ENCODE measurements around the gene PSPH. TPM values are rescaled to one million over a fixed set of nuclear protein-coding genes. Genes with fewer than 3 reads are reported as not detected.
"Not testable (repeated sequence)": the region's sequence is repeated elsewhere in the genome, so short reads cannot be mapped to it uniquely, and the experiment has no call there.

PSPH gene
- total RNA-seq: 9.0 and 11.7 TPM in 2 replicates

DNA sequence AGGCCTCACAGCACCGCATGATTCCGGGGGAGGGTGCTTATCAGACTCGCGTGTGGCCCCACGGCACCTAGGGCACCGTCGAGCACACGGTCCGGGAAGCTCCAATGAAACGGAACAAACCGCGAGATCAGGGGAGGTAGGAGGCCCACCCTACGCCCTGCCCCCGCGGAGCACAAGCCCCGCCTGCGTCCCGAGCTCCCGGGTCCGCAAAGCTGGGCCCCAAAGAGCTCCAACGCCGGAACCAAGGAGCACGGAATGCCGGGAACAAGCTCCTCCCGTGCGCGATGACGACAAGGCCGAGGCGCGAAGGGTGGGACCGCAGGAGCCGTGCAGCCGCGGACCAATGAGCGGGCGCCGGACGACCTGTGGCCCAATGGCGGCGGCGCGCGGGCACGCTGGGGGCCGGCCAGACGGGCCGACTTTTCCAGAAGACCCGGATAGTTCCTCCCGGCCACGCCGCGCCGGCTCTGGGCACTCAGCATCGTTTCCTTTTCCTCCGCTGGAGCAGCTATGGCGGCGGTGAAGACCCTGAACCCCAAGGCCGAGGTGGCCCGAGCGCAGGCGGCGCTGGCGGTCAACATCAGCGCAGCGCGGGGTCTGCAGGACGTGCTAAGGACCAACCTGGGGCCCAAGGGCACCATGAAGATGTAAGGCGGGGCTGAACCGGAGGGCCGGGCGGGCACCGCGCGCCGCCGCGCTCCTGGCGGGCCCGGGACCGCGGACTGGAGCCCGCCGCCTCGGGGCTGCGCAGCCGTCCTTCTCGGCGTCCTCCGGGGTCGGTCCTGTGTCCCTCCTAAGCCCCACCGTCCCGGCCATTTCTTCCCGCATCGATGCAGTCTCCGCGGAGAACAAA, at the start of gene PSPH, which contains the start of gene CCT6A:
TSS of gene PSPH (minus strand) at position 106 of the 853 bp plus-strand sequence. CDS start 30,232 bp downstream, outside the sequence.
TSS of gene CCT6A (plus strand) at position 427 of the 853 bp plus-strand sequence. CDS start at position 511, 84 bp downstream.
- intact Hi-C loops (cut with micrococcal nuclease): loop anchor here (1.0 to 5.0 kb wide), 11 partner anchors 13 to 1292 kb away; partner anchors contain the start of genes CHCHD2, MRPS17, NIPSNAP2 and SEC61G

DNA sequence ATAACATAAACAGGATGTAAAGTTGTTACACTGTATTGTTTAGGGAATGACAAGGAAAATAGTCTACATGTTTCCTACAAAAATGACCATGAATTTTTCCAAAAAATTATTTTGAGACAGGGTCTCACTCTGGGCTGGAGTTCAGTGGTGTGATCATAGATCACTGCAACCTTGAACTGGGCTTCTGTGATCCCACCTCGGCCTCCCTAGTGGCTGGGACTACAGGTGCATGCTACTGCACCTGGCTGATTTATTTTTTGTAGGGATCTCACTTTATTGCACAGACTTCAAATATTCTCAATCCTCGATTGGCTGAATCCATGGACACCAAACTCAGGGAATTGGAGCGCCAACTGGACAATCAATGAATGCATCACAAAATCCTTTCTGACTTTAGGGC, 48.4 kb upstream of the PSPH start:
- intact Hi-C loops (cut with micrococcal nuclease): no loop called here

DNA sequence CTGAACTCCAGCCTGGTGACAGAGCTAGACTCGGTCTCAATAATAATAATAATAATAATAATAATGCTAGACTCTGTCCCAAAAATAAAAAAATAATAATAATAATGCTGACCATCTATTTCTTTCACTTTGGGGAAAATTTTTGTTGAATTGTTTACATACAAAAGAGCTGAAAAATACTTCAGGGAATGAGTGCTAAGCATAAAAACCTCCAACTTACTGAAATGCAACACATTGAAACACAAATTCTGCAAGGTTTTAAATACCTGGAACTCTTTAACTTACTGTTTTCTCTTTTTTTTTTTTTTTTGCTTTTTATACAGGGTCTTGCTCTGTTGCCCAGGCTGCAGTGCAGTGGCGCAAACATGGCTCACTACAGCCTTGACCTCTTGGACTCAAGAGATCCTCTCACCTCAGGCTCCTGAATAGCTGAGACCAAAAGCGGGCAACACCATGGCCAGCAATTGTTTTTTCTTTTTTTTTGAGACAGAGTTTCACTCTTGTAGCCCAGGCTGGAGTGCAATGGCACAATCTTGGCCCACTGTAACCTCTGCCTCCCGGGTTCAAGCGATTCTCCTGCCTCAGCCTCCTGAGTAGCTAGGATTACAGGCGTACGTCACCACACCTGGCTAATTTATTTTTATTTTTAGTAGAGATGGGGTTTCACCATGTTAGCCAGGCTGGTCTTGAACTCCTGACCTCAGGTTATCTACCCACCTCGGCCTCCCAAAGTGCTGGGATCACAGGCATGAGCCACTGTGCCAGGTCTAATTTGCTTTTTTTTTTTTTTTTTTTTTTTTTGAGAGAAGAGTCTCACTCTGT, 47.2 kb upstream of the PSPH start:
- intact Hi-C loops (cut with micrococcal nuclease): not testable (repeated sequence)

DNA sequence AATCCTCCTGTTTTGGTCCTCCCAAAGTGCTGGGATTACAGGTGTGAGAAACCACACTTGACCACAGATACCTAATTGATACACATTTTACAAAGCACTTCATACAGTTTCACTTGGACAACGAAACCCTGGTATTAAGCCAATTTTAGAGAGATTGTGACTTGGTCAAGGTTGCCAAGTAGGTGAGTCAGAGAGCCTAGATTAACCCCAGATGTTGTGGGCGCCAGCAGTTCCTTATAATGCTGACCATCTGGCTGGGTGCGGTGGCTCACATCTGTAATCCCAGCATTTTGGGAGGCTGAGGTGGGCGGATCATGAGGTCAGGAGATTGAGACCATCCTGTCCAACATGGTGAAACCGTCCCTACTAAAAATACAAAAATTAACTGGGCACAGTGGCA, 46.5 kb upstream of the PSPH start:
- intact Hi-C loops (cut with micrococcal nuclease): no loop called here

DNA sequence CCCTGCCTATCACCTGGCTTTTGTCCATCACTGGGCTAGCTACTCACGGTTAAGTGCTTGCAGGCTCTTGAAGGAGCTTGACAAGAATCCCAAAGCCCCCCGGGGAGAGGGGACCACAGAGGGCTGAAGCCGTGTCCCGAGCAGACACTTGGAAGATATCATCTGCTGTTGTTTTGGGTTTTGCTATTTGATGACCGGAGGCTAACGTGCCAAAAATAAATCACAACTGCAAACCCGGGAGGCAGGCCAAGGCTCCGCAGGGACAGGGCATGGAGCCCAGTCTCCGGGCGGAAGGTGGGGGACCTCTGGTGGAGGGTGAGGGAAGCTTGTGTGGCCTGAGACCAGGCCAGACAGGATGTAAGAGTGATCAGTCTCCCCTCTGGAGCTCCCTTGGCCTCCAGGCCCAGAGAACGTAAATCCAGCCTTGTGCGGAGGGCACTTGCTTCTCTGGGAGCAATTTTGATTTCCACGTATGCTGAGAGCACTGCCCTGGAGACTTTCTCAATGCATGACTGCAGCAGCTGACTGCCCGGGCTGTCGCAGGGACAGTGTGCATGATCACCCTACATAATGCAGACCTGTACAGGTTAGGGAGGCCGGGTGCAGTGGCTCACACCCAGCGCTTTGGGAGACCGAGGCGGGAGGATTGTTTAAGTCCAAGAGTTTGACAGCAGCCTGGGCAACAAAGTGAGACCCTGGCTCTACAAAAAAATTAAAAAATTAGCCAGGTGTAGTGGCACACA, 41.7 kb upstream of the PSPH start, which contains the start of gene PHKG1:
TSS of gene PHKG1 (minus strand) at position 164 of the 743 bp plus-strand sequence. CDS start 4,011 bp downstream, outside the sequence.
- intact Hi-C loops (cut with micrococcal nuclease): no loop called here

DNA sequence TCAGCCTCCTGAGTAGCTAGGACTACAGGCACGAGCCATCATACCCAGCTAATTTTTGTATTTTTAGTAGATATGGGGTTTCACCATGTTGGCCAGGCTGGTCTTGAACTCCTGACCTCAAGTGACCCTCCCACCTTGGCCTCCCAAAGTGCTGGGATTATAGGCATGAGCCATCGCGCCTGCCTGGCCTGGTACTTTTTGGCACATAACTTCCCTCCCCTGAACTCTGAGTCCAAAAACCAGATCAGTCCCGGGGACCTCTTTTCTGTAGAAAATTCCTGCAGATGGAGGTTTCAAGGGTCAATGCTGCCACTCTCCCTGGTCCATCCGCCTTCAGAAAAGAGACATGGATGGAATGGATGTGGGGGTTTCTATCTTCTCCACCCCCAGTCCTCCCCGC, 41.1 kb upstream of the PSPH start:
- intact Hi-C loops (cut with micrococcal nuclease): not testable (repeated sequence)

DNA sequence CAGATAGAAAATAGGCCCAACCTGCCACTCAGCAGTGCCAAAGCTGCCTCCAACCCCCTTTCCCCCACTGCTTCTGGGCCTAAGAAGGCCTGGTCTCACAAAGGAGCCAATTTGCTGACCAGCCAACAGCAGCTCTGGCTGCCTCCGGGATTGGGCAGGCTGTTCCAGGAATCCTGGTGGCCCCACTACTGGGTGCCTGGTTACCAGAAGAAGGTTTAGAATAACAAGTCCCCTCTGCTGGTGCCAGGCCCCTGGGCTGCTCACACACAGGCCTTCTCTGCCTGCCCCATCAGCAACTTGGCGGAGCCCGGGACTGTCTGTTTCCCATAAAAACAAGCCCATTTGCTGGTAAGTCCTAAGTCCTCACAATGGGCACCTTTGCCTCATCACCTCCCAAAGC, 40.3 kb upstream of the PSPH start:
- intact Hi-C loops (cut with micrococcal nuclease): no loop called here

DNA sequence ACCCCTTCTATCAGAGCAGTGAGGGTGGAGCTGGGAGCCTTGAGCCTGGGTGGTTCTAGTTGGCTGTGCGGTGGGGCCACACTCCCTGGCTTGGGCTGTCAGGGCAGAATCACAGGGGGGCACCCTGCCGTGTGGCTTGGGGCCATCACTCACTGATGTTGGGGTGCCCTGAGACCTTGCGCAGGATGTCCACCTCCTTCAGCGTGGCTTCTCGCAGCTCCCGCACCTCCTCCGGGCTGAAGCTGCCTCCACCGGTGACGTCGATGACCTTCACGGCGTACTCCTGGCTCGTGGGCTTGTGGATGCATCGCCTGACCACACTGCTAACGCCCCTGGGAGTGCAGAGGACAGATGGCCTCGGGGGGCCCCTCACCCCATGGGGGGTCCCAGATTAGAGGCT, 36.2 kb upstream of the PSPH start:
- intact Hi-C loops (cut with micrococcal nuclease): no loop called here

DNA sequence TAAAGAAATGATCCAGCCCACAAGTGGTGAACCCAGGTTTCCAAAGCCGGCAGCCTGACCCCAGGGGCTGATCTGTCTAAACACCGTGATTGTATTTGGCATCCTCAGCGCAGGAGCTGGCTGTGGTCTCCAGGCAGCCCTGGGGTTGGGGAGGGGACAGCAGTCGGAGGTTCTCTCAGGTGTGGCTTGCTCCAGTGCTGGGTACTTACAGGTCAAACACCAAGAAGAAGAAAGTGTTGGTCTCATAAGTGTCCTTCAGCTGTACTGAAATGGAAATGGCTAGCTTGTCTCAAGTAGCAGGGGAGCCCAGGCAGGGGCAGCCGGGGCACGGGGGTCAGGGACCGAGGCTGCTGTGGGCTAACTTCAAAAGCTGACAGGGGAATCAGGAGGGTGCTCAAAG, 35.5 kb upstream of the PSPH start:
- intact Hi-C loops (cut with micrococcal nuclease): no loop called here

DNA sequence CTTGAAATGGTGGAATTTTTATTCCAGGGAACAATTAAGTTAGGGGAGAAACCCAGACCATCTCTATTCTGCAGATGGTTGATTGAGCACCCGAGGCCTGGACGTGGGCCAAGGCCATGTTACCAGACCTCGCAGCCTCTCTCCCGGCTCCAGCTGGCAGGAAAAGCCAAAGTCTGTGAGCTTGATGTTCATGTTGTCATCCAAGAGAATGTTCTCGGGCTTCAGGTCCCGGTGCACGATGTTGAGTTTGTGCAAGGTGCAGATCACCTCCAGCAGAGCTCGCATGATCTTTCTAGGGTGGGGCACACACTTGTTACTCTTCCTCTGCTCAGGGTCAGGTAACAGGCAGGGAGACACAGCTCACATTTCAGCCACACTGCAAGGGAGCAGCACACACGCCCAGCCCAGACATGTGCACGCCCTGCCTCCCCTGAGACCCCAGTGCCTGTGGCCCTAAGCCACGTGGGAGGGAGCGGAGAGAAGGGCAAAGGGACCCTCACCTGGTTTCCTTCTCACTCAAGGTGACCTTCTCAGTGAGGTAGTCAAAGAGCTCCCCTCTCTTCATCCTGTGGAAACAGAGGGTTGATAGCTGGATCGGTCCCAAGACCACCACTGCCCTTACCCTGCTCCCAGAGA, 32.0 kb upstream of the PSPH start:
- intact Hi-C loops (cut with micrococcal nuclease): no loop called here

DNA sequence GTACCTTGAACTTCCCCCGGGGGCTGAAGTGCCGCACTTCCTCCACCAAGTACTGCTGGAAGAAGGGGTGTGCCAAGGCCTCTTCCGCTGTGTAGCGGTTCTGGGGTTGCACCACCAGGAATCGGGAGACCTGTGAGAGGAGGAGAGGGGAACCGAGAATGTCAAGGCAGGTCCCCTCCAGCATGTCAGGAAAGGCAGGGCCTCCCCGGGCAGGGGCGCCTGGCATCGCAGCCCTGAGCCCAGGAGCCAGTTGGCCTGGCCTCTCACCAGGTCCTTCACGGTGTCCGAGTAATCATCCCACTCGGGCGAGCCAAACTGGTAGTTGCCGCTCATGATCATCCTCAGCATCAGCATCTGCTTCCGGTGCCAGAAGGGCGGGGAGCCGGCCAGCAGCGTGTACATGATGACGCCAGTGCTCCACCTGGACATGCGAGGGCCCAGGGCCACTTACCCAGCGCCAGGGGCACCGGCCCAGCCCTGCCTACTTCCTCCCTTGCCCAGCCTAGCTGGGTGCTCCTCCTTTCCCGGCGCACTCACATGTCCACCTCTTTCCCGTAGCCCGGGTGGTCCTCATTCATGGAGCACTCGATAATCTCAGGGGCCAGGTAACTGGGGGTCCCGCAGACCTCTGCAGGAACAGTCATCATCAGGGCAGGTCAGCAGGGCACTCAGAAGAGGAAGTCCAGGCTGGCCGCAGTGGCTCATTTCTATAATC, 30.5 kb upstream of the PSPH start:
- intact Hi-C loops (cut with micrococcal nuclease): no loop called here

DNA sequence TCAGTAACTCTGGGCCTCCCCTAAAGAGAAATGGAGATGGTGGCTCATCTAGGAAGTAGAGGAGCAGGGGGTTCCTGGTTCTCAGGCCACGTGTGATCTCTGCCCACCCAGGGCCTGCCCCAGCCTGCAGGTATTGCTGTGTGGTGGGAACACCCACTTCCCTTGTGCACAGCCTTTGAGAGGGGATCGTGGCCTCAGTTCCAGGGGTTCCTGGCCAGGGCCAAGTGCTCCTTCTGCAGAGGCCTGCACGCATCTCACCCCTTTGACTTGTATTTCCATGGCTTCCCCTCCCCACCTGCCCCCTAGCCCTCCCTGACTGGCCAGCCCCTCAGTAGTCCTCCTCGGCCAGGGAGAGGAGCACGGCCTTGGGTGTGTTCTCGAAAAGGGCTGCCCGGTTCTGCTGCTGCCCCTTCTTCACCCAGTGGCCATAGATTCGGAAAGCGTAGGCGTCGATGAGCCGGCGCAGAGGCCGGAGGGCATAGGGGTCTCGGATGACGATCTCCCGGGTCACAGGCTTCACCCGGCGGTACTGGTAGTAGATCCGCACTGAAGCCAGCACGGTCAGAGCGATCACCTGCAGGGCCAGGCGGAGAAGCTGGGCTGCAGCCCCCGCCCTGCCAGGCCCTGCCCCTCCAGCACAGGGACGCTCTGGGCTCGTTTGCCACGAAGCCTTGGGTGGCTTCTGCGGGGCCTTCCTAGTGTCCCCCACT, 29.6 kb upstream of the PSPH start:
- intact Hi-C loops (cut with micrococcal nuclease): not testable (repeated sequence)

DNA sequence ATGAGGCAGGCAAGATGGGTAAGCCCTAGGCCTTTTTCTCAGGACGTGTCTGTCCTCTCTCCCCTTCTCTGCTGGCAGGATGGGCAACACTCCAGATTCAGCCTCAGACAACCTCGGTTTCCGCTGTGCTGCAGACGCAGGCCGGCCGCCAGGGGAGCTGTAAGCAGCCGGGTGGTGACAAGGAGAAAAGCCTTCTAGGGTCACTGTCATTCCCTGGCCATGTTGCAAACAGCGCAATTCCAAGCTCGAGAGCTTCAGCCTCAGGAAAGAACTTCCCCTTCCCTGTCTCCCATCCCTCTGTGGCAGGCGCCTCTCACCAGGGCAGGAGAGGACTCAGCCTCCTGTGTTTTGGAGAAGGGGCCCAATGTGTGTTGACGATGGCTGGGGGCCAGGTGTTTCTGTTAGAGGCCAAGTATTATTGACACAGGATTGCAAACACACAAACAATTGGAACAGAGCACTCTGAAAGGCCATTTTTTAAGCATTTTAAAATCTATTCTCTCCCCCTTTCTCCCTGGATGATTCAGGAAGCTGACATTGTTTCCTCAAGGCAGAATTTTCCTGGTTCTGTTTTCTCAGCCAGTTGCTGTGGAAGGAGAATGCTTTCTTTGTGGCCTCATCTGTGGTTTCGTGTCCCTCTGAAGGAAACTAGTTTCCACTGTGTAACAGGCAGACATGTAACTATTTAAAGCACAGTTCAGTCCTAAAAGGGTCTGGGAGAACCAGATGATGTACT, 28.4 kb upstream of the PSPH start:
- intact Hi-C loops (cut with micrococcal nuclease): no loop called here

DNA sequence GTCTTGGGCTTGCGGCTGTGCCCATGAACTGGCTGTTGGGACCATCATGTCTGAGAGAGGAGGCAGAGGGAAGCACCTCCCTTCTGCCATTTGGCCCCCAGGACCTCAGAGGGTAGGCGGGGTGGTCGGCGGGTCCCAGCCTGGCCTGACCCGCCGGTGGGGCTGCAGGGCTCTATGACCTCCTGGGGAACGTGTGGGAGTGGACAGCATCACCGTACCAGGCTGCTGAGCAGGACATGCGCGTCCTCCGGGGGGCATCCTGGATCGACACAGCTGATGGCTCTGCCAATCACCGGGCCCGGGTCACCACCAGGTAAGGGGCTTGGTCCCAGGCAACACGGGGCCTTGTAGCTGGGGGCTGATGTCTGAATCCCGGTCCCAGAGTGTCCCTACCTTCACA, 27.0 kb upstream of the PSPH start:
- intact Hi-C loops (cut with micrococcal nuclease): no loop called here

DNA sequence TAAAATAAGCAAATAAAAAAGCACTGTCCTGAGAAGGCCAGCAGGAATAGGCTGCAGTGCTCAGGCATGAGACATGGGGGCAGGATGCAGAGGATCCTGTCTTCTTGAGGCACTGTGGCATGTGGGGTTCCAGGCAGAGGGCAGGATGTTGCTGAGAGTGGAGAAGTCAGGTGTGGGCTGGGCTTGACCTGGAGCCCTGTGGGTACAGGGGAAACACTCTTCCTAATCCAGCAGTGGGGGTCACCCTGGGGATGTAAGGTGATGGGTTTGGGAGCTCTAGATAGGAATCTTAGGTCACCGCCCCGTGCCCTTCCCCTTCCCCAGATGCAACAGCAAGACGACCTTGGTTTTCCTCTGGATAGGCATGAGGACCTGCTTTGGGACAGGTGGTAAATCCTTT, 26.4 kb upstream of the PSPH start:
- intact Hi-C loops (cut with micrococcal nuclease): no loop called here

DNA sequence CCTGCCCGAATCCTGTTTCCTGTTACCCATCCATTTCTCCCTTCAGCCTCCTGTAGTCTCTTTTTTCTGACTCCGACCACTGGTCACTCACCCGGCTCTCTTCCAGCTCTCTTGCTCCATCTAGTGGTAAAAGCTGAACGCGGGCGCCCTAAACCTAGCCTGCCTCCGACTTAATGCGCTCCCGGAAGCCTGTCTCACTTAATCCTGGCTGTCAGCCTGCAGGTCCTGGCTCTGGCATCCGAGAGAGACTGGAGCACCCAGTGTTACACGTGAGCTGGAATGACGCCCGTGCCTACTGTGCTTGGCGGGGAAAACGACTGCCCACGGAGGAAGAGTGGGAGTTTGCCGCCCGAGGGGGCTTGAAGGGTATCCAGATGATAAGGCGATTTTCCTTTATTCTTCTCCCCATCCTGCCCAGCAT, 23.1 kb upstream of the PSPH start:
- intact Hi-C loops (cut with micrococcal nuclease): loop anchor here (1.0 to 2.0 kb wide), 4 partner anchors 10 to 794 kb away; partner anchors contain the start of gene SUMF2

DNA sequence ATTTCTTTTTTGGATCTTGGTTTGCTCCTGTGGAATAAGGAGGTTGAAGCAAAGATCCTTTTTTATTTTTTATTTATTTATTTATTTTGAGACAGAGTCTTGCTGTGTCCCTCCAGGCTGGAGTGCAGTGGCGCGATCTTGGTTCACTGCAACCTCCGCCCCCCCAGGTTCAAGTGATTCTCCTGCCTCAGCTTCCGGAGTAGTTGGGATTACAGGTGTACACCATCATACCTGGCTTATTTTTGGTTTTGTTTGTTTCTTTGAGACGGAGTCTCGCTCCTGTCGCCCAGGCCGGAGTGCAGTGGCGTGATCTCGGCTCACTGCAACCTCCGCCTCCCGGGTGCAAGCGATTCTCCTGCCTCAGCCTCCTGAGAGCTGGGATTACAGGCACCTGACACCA, 15.1 kb upstream of the PSPH start:
- intact Hi-C loops (cut with micrococcal nuclease): loop anchor here (10.0 kb wide), 1 partner anchor 632 kb away; no protein-coding TSS in a partner anchor

DNA sequence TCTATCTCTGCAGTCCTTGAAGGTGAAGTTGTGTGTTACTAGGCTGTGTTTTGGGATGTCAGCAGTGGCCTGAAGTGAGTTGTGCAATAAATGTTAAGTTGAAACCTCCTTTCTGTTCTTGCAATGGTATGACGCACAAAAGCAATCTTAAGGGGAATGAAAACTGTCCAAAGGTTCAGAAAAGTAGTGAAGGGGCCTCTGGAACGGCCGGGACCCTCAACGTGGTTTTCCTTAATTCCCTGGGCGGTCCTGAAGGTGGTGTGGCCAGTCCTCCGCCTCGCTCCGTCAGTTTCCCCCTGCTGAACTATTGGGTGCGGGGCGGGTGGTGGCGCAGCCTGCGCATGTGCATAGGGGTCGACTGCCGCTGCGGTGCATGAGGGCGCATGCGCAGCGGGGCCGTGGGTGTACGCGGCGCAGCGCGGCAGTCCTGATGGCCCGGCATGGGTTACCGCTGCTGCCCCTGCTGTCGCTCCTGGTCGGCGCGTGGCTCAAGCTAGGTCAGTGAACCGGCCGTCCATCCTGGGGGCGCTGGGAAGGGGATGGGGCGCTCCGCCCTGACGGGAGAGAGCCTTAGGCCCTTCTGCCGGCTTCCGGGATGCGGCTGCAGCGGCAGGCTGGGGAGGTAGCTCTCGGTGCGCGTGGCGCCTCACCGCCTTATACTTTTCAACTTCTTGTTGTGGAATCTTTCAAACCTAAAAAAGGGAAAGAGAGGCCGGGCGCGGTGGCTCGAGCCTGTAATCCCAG, 12.8 kb upstream of the PSPH start, which contains the start of gene SUMF2:
TSS of gene SUMF2 (plus strand) at position 405 of the 744 bp plus-strand sequence. CDS start at position 431, 26 bp downstream.
- intact Hi-C loops (cut with micrococcal nuclease): loop anchor here (1.0 to 10.0 kb wide), 9 partner anchors 10 to 1305 kb away; partner anchors contain the start of genes CCT6A, CHCHD2, MRPS17 and PSPH

Data from T-helper 1 cell treated with Interleukin-12 subunit alpha and Interleukin-12 subunit beta and Interleukin-4 antibody, amounts not matched to agents 30 ng/mL and 1 ng/mL, for 36 hours (primary cell).